GM21576 (cell line): ENCODE measurements around the gene LTBP2.

Experiments
- ATAC-seq: cut with Tn5 transposase; IDR thresholded peaks from one replicate; pipeline ENCODE4 v1.9.1; 2021; ENCODE audit warnings: mild to moderate bottlenecking, moderate library complexity; ENCODE audit not compliant: unreplicated experiment

LTBP2 gene

GRCh38 chr14:74573421-74574089 lies 38.5 kb downstream of the LTBP2 start:
- ATAC-seq = no peak

GRCh38 chr14:74572726-74573301 lies 39.2 kb downstream of the LTBP2 start:
- no peak for ATAC-seq

DNA sequence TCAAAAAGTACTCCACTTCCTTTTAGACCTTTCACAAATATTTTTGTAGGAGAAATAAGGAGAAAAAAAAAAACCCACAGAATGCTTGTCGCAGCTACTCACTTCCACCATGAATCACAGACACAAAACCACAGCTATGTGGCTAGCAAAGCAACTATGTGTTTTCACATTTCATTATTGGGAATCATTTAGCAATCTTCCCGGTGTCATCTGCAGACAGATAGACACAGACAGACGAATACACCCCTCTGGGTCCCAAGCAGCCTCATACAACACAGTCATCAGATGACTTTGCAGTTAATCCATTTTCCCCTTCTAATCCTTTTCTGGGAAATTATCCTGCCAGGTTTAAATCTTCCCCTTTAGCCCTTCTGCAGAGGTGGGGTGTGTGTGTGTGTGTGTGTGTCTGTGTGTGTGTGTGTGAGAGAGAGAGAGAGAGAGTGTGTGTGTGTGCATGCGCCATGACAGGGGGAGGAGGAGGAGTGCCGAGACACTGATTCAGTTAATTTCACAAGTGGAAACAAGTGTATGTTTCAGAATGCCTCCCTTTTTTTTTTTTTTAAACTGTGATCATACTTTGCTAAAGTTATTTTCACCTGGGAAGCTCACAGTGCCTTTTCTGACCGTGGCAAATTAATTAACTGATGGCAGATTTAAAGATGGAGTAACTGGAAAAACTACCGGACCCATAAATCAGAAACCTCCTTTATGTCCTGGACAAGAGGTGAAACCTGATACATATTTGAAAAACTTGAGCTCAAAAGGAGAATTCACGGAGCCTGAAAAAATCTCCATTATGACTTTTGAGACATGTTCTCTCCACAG lies 39.9 kb downstream of the LTBP2 start:
- ATAC-seq = no peak

- ATAC-seq = no peak
These were observed 40.6 kb downstream of the LTBP2 start for GRCh38 chr14:74571441-74571841.

DNA sequence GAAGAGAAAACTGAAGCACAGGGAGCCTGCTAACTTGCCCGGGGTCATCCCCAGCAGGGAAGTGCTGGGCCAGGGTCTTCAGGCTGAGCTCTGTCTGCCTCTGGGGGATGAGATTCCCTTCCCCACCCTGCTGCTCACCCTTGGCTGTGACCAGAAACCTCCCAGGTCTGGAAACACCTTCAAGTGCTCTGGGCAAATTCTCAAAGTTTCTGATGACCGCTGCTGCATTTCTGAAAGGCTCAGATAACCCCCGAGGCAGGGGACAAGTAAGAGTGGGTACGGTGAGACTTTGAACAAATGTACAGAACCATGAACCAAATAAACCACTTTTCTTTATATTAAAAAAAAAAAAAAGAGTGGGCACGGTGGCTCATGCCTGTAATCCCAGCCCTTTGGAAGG lies 41.3 kb downstream of the LTBP2 start:
- ATAC-seq = no peak

DNA sequence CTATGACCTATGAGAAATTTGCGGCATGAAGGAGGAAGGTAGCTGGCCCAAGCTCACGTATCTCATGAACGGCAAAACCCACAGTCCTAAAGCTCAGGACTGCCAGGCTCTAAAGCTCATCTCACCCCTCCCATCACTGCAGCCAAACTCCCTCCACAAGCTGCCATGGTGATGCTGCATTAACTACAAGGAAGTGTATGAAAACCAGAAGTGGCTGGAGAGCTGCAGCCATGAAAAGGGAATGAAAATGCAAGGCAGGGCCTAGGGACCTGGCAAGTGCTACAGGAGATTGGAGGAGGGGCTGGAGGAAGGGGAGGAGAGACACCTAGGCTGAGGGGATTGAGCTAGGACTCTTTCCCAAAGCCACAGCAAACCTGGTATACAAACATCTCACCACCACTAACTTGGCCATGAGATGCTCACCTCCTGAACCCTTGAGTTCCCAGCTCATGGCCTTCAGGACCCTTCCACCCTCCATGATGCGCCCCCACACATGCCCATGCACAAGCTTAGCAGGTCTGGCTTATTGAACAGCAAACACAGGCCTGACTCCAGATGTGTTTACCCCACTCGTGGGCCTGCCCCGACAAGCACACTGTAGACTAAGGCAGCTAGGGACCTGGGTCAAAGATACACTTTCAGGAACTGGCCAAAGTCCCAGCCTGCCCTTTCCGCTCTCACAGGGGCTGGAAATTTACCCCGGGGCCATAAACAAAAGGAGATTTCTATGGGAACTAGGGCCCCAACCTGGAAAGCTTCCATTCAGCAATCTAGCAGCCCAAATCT lies 42.0 kb downstream of the LTBP2 start:
- no peak for ATAC-seq

GRCh38 chr14:74569387-74569786 lies 42.6 kb downstream of the LTBP2 start:
- ATAC-seq = no peak

GRCh38 chr14:74568911-74569310 lies 43.1 kb downstream of the LTBP2 start:
- ATAC-seq = no peak

GRCh38 chr14:74568380-74568649 lies 43.7 kb downstream of the LTBP2 start:
- ATAC-seq = no peak

GRCh38 chr14:74567646-74568379 lies 44.2 kb downstream of the LTBP2 start:
- ATAC-seq = no peak

DNA sequence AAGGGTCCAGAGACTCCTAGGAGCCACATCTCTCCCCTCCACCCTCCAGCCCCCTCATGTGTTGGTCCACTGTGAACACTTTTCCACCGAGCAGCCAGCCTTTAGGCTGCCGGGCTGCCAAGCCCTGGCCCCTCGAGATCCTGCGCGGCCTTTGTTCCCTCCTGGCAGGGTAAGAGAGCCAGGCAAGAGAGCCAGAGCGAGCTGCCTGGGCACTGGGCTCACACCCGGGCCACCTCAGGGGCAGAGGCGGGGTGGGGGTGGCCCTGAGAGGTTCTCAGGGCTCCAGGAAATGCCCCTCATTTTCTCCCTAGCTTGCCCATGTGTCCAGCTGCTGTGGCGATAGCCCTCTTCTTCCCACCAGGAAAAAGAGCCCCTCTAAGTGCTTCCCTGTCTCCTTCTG lies 44.8 kb downstream of the LTBP2 start:
- ATAC-seq = no peak

DNA sequence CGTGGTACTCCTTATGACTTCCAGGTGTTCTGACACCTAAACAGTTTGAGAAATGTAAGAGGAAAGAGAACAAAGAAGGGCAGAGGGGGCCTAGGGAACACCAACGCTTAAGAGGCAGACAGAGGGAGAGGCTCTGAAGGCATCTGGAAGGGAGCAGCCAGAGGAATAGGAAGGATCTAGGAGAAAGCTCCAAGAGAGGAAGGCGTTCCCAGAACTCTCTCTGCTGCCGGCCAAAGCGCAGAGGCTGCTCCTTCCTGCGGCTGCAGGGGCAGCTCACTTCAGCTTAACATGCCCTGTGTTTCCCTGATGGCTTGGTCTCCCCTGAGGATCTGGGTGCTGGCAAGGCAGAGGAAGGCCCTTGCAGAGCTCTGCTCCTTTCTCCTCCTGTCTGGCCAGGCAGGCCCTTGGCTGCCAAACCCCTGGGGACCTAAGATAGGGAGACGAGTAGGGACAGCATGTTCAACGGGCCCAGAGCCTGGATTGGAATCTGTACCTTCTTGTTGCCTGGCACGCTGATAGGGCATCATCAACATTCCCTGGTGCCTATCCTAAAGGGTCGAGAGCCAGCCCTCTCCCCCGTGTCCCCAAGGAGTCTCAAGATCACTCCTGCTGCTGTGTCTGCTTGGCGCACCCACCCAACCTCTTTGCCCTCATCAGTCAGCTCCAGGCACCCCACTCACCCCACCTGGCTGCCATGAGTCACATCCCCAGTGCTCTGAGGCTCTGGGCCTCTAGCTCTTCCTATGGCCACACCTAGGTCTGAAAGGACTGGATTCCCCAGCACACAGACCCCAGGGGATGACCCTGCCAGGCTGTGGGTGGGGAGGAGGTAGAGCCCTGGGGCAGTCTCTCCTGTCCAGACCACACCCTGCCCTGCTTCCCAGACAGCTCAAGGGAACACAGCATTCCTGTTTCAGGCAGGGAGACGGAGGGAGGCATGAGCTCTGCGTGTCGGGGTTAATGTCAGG lies 45.6 kb downstream of the LTBP2 start:
- ATAC-seq = no peak

- no peak for ATAC-seq
These were observed 48.4 kb downstream of the LTBP2 start for GRCh38 chr14:74563586-74564159.

- ATAC-seq = no peak
These were observed 48.8 kb downstream of the LTBP2 start for GRCh38 chr14:74563233-74563585.

- ATAC-seq = no peak
These were observed 49.4 kb downstream of the LTBP2 start for GRCh38 chr14:74562515-74563232.

GRCh38 chr14:74558655-74559054 lies 53.4 kb downstream of the LTBP2 start:
- ATAC-seq = no peak

GRCh38 chr14:74557691-74558090 lies 54.3 kb downstream of the LTBP2 start:
- no peak for ATAC-seq

DNA sequence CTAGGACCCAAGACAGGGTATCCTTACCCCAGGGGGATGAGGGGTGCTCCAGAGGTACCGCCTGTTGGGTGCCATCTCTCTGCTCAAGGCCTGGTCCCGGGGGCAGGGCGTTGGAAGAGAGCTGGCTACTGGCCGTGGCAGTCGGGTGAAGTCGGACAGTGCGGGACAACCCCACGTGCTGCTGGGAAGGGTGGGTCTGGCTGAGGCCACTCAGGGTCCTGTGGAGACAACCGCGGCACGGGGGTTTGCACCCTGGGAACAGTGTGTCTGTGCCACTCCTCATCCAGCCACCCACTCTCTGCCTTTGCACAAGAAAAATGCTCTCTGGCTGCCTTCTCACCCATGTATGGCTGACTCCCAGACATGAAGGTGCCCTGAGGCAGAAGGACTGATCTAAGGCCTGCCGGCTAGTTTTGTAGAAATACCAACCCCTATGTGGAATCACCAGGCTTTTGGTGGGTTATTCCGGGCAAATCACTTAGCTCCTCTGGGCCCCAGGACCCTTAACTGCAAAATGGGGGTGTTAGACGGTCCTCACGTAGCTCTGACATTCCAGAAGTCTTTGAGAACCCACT lies 56.5 kb downstream of the LTBP2 start:
- no peak for ATAC-seq
